Measurements from ENCODE around the gene CIROP.

Gene CIROP

DNA sequence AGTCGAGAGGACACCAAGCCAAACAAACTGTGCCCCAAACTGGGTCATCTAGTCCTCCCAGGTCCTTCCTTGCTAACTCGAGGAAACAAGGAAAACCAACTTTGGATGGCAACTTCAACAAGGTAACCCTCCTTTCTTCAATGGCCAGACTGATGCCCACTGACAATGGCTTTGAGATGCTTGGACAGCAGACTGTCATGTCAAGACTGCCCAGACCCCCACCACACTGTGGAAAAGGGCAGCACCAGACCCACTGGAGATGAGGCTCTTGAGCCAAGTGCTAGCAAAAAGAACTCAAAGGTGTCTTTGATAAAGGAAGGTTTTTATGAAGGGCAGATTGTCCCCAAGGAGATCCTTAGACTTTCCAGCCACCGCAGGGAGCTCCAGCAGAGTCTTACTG lies 38.4 kb downstream of the CIROP start:
- no peak for DNase-seq

GRCh38 chr14:23063601-23064000 lies 41.2 kb downstream of the CIROP start:
- DNase-seq = no peak

GRCh38 chr14:23062002-23062401 lies 42.8 kb downstream of the CIROP start:
- DNase-seq = no peak

DNA sequence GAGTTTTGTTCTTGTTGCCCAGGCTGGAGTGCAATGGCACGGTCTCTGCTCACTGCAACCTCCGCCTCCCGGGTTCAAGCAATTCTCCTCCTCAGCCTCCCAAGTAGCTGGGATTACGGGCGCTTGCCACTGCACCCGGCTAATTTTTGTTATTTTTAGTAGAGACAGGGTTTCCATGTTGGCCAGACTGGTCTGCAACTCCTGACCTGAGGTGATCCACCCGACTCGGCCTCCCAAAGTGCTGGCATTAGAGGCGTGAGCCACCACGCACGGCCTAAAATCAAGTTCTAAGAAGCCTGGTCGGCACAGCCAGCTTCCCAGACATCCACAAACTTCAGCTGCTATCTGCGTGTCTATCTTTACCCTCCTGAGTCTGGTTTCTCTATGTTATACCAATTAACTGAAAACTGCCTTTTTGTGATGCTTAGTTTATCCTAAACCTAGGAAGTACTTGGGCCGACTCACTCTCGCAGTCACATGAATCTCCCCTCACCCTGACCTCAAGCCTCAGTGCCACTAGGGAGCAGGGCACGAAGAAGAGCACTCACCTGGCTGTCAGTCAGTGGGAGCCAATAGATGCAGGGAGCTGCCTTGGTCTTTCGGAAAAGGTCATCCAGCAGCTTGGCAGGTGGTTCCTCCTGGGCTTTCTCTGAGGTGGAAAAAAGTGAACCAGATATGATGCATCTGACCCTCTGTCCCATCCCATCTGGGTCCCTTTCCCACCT lies 44.1 kb downstream of the CIROP start:
- no peak for DNase-seq

DNA sequence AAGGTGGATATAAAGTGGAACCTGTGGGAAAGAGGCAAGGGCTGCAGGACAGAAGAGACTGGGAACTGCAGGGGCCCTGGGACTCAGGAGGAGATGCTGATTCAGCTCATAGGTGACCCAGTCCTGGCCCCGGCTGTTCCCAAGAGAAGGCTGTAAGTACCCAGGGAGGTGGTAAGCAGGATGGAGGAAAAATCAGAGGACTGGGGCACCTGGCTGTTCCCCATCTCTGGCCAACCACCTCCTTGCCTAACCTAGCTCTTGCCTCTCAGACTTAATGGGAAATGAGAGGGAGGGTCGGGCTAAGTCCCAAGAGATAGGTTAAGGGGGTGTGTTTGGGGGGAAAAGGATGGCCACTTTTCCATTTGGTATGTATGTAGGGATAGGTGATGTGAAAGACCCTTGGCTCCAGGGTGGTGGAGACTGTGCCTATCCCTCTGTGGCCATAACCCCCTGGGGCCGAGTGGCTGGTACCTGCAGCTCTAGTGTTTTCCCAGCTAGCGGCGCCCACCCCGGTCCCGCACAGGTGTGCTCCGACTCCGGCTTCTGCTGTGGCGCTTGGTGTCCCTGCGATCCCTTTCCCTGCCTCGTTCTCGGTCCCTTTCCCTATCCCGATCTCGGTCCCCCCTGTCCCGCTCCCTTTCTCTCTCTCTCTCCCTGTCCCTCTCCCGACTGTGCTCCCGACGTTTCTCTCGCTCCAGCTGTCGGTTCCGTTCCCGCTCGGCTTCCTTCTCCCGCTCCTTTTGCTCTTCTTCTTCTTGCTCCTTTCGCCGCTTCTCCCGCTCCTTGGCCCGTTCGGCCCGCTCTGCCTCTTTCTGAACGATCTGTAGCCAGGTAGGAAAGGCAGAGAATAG lies 45.9 kb downstream of the CIROP start:
- DNase-seq = no peak

- peak; percentile 86 for DNase-seq
These were observed 46.8 kb downstream of the CIROP start for GRCh38 chr14:23057757-23058653.

GRCh38 chr14:23056956-23057756 lies 47.6 kb downstream of the CIROP start, which contains the start of gene CDH24:
Gene CDH24 (minus strand): TSS chr14:23057520. CDS start chr14:23055733, 1,787 bp downstream.
- peak; percentile 72 for DNase-seq

DNA sequence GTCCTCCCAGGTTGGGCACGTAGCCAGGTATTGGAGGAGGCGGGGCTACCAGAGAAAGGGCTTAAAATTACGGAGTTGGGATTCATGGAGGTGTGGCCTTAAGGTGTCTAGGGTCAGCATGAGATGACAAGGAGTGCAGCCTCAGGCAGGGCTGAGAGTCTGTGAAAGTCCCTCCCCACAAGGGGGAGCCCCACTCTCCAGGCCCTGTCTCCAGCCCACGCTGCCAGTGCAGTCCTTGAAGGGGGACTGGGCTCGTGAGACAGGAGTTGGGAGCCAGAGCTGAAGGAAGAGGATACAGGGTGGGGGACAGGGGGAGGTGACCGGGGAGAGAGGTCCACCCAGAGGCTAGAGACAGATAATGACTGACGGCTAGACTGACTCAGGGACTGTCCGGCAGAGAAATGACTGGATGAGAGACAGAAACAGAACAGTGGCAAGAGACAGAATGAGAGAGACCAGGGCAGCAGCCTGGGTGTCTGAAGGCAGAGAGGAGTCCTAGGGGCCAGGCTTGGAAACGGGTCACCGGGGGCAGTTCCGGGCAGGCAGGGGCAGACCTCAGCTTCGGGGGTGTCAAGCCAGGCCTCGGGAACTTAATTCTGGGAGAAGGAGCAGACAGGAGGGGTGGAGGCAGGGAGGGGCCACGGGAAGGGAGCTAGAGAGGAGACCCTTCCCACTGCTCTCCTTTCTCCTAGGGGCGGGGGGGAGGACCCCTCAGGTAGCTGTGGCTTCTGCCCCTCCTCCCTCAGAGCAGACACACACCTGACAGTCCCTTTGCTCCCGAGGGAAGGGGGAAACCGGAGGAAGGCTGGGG lies 48.4 kb downstream of the CIROP start:
- peak; percentile 71 for DNase-seq

GRCh38 chr14:23055621-23056144 lies 49.1 kb downstream of the CIROP start:
- no peak for DNase-seq

DNA sequence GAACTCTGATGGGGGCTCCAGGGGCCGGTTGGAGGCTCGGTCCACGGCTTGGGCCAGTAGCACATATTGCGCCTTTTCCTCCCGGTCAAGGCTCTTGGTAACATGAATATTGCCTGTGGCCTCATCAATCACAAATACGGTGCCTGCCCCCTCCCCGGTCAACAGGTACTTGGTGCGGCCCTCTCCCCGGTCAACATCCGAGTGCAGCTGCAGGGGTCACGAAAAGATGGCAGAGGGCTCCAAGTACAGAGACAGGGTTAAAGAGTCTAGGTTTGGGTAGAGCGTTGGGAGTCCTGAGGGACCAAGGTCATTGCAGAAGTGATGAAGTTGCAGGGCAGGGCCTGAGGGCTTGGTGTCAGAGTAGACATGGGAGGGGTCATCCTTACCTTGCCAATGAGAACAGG lies 49.6 kb downstream of the CIROP start:
- no peak for DNase-seq

DNA sequence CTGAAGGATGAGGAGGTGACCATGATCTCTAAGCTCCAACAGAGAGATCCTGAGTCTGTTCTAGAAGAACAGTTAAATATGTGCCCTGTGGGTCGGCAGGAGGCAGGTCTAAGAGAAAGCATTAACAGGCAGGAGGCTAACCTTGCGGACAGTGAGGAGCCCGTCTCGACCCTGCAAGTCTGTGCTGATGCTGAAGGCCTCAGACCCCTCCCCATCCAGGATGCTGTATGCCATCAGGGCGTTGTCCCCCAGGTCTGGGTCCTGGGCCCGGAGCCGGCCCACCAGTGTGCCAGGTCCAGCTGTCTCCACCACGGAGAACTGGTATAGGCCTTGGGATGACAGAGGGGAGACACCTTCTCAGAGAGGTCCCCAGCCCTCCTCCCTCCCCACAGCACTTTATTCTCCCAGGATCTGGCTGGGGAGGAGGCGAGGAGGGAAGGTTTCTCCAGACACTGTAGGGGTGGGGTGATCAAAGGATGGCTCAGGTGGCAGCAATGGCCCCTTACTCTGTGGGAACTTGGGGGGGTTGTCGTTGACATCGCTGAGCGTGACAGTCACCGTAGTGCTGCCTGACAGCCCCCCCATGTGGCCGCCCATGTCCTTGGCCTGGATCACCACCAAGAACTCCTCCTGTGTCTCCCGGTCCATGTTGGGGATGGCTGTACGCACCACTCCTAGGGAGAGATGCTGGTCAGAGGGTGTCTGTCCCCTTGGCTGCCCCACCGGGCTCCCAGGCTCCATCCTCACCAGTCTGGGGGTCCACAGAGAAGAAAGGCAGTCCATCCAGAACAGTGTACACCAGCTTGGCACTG lies 50.6 kb downstream of the CIROP start:
- DNase-seq = peak; percentile 40

DNA sequence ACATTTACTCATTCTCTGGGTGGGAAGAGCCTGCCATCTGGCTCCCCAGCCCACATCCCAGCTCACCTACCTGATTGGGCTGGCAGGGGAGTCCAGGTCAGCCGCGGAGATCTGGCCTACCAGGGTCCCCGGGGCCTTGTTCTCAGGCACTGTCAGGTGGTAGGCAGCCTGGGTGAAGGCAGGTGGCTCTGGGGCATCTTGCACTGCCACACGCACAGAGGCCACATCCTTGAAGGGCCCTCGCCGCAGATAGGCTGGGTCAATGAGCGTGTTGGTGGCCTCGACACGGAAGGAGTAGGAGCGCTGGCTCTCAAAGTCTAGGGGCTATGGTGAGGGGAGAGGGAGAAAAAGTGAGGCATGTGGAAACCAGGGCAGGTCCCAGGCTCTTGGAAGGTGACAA lies 51.4 kb downstream of the CIROP start:
- no peak for DNase-seq

DNA sequence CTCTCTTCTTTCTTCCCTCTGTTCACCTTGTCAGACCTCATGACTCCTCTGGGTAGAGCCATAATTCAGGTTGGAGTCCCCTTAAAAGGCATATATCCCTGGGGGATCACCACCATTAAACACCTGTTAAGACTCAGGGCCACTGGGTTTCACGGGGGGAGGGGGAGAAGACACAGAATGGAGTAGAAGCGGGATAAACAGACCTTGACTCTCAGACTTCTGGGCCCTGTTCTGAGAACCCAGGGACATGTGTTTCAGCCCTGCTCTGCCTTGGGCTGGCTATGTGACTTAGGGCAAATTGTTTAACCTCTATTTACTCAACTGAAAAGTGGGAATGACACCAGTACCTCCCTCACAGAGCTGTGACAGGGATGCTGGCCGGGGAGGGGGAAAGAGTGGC lies 52.1 kb downstream of the CIROP start:
- DNase-seq = no peak

DNA sequence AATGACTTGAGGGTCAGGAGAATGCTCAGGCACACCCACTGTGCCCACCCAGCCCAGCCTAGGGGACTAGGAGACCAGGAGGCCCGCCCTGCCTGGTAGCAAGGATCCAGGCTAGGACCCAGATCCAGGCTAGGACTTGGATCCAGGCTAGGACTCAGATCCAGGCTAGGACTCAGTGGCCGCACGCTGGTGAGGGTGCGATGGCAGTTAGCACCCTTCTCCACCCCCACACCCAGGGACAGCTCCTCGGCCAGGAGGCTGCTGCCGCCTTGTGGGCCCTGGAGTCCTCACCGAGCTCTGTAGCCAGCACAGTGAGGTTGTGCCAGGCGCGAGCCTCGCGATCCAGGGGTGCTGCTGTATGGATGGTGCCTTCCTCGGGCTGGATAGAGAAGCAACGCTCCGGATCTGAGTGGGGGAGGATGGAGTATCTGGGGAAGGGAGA lies 52.6 kb downstream of the CIROP start:
- DNase-seq = no peak

DNA sequence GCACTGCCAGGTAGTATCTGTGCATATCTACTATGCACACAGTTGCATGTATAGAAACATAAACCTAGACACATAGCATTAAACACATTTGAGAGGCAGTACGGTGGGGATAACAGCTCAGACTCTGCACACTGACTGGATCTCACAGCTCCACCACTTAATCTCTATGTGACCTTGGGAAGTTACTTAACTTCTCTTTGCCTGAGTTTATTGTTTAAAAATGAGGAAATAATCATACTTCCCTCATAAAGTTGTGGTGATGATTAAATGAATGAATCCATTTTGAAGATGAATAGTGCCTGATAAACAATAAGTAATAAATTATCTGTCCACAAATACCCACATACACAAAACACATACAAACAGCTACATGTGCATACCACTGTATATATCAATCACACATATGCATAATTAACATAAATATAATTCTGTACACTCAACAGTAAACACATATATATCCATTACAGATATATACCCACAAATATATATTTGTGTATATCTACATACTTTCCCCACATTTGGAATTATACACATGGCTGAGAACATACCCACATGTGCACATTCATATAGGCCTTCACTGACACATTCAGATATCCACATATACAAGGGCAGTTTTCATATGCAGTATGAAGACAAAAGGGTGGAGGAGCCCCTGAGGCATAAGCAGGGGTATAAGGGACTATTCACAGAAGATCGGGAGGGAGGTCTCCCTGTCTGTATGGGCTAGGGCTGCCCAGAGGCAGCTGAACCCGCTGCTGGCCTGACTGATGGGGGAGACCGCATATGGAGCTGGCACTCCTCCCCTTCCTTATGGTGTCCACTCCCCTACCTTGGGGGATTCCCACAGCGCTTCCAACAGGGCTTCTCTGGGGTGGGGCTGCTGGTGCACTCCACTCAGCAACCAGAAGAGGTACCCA lies 53.4 kb downstream of the CIROP start:
- DNase-seq = no peak

Data from activated naive CD4-positive, alpha-beta T cell treated with anti-CD3 and anti-CD28 coated beads, Interleukin-2, amount 50 U/mL, for 16 hours (primary cell).